ENCODE measurements around the gene MINK1. TPM values are rescaled to one million over a fixed set of nuclear protein-coding genes. Genes with fewer than 3 reads are reported as not detected.

MINK1 gene
- total and polyA plus RNA-seq, 10 of the 15 experiments (the other 5 are each of a cell fraction or from before 2014, with no cell fraction given) = 0.08 to 55.6 (median 15.0) TPM

DNA sequence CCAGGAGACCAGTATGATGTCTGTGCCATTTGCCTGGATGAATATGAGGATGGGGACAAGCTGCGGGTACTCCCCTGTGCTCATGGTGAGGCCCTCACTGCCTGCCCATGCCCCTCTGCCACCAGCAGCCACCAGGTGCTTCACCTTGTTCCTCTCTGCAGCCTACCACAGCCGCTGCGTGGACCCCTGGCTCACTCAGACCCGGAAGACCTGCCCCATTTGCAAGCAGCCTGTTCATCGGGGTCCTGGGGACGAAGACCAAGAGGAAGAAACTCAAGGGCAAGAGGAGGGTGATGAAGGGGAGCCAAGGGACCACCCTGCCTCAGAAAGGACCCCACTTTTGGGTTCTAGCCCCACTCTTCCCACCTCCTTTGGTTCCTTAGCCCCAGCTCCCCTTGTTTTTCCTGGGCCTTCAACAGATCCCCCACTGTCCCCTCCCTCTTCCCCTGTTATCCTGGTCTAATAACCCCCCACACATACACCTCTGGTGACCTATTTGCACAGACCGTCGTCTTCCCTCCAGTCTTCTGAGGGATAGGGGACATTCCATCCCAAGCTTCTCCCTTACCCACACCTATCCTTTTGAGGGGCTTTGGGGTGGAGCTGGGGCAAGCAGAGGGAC, 111.5 kb downstream of the MINK1 start (continued):
- TF ChIP-seq, protein P1, sequence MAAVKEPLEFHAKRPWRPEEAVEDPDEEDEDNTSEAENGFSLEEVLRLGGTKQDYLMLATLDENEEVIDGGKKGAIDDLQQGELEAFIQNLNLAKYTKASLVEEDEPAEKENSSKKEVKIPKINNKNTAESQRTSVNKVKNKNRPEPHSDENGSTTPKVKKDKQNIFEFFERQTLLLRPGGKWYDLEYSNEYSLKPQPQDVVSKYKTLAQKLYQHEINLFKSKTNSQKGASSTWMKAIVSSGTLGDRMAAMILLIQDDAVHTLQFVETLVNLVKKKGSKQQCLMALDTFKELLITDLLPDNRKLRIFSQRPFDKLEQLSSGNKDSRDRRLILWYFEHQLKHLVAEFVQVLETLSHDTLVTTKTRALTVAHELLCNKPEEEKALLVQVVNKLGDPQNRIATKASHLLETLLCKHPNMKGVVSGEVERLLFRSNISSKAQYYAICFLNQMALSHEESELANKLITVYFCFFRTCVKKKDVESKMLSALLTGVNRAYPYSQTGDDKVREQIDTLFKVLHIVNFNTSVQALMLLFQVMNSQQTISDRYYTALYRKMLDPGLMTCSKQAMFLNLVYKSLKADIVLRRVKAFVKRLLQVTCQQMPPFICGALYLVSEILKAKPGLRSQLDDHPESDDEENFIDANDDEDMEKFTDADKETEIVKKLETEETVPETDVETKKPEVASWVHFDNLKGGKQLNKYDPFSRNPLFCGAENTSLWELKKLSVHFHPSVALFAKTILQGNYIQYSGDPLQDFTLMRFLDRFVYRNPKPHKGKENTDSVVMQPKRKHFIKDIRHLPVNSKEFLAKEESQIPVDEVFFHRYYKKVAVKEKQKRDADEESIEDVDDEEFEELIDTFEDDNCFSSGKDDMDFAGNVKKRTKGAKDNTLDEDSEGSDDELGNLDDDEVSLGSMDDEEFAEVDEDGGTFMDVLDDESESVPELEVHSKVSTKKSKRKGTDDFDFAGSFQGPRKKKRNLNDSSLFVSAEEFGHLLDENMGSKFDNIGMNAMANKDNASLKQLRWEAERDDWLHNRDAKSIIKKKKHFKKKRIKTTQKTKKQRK (IDR thresholded peaks at IDR 0.05; ENCODE audit: low read depth, low read length) = peak; percentile 23; the same call in 1 of the 2 replicates
- TF ChIP-seq ZBTB4 (CRISPR knock-in tag; IDR thresholded peaks at IDR 0.05) = no peak
- no peak for TF ChIP-seq PAX8 (IDR thresholded peaks at IDR 0.05)
- TF ChIP-seq SRF (IDR thresholded peaks at IDR 0.05; ENCODE audit: low read depth in 2 of 2, low read length in 2 of 2) = peak in 1 of 2 experiments; percentile 8; a peak in 1 of 4 replicates
- no peak for TF ChIP-seq MXI1 (IDR thresholded peaks at IDR 0.05; ENCODE audit: low read depth, low read length)
- 0 out of 2 replicates have a peak, but pooled peaks have one; percentile 42 for TF ChIP-seq BCL11A (IDR thresholded peaks at IDR 0.05; ENCODE audit: low read depth, low read length)
- no peak for TF ChIP-seq DPF2 (IDR thresholded peaks at IDR 0.05)
